ENCODE data around the gene ARMC7. TPM values are rescaled to one million over a fixed set of nuclear protein-coding genes. Genes with fewer than 3 reads are reported as not detected.

Gene ARMC7
- total and polyA plus RNA-seq, 2 of the 13 experiments (the other 11 are each of a cell fraction or from before 2014, with no cell fraction given): 3.9 to 4.2 TPM

DNA sequence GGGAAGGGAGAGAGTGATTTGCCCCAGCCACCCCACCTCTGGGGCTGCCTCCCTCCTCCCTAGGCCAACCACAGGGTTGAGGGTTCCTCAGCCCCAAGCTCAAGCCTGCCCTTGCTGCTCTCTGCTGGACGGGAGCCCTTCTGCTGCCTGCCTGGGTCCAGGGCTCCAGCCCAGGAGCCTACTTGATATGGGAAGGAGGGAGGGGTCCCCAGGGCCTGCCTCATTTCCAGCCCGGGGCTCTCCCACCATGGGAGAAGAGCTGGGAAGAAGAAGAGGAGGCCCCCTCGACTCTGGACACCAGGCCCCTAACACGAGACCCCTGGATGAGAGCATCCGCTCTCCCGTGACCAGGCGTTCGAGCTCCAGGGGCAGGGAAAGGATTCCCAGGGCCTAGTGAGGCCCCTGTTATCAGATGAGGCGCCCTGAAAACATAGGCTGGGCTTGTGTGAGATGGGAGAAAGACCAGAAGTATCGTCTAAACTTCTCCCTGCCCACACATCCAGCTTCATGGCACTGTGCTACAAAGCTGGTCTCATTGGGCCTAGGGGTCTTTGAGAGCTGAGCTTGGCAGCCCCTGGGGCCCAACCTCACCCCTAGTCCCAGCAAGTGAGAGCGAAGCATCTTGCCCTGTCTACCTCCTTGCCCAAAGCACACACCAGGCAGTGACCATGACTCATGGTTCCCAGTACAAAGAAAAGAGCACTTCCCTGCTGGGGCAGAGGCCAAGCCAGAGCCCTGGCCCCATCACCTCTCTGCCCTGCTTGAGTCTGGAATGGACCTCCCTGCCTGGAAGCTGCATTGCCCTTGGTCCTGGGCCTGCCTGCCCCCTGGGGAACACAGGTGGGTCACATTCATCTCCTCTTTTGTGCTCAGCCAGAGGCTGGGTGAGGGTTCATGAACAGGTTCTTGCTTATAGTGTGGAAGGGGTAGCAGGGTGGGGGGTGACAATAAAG, 21.0 kb upstream of the ARMC7 start (continued):
- TF ChIP-seq, protein P1, sequence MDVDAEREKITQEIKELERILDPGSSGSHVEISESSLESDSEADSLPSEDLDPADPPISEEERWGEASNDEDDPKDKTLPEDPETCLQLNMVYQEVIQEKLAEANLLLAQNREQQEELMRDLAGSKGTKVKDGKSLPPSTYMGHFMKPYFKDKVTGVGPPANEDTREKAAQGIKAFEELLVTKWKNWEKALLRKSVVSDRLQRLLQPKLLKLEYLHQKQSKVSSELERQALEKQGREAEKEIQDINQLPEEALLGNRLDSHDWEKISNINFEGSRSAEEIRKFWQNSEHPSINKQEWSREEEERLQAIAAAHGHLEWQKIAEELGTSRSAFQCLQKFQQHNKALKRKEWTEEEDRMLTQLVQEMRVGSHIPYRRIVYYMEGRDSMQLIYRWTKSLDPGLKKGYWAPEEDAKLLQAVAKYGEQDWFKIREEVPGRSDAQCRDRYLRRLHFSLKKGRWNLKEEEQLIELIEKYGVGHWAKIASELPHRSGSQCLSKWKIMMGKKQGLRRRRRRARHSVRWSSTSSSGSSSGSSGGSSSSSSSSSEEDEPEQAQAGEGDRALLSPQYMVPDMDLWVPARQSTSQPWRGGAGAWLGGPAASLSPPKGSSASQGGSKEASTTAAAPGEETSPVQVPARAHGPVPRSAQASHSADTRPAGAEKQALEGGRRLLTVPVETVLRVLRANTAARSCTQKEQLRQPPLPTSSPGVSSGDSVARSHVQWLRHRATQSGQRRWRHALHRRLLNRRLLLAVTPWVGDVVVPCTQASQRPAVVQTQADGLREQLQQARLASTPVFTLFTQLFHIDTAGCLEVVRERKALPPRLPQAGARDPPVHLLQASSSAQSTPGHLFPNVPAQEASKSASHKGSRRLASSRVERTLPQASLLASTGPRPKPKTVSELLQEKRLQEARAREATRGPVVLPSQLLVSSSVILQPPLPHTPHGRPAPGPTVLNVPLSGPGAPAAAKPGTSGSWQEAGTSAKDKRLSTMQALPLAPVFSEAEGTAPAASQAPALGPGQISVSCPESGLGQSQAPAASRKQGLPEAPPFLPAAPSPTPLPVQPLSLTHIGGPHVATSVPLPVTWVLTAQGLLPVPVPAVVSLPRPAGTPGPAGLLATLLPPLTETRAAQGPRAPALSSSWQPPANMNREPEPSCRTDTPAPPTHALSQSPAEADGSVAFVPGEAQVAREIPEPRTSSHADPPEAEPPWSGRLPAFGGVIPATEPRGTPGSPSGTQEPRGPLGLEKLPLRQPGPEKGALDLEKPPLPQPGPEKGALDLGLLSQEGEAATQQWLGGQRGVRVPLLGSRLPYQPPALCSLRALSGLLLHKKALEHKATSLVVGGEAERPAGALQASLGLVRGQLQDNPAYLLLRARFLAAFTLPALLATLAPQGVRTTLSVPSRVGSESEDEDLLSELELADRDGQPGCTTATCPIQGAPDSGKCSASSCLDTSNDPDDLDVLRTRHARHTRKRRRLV (CRISPR knock-in tag; IDR thresholded peaks at IDR 0.05): 0 out of 2 replicates have a peak, but pooled peaks have one; percentile 55
- TF ChIP-seq ZNF451 (CRISPR knock-in tag; IDR thresholded peaks at IDR 0.05) (0 out of 2 replicates have a peak, but pooled peaks have one; percentile 16), THAP11 (CRISPR knock-in tag; IDR thresholded peaks at IDR 0.05) (no peak), SNAI1 (CRISPR knock-in tag; IDR thresholded peaks at IDR 0.05; ENCODE audit: borderline replicate concordance) (0 out of 2 replicates have a peak, but pooled peaks have one; percentile 46), ZNF549 (CRISPR knock-in tag; IDR thresholded peaks at IDR 0.05) (no peak), TRIM22 (IDR thresholded peaks at IDR 0.05) (no peak), ZBTB4 (CRISPR knock-in tag; IDR thresholded peaks at IDR 0.05; ENCODE audit: borderline replicate concordance) (0 out of 2 replicates have a peak, but pooled peaks have one; percentile 30), ZNF224 (CRISPR knock-in tag; IDR thresholded peaks at IDR 0.05) (0 out of 2 replicates have a peak, but pooled peaks have one; percentile 41), TRIM24 (CRISPR knock-in tag; IDR thresholded peaks at IDR 0.05) (no peak), HNRNPL (IDR thresholded peaks at IDR 0.05; ENCODE audit: low read depth, low read length) (0 out of 2 replicates have a peak, but pooled peaks have one; percentile 27)
- TF ChIP-seq, protein P2, sequence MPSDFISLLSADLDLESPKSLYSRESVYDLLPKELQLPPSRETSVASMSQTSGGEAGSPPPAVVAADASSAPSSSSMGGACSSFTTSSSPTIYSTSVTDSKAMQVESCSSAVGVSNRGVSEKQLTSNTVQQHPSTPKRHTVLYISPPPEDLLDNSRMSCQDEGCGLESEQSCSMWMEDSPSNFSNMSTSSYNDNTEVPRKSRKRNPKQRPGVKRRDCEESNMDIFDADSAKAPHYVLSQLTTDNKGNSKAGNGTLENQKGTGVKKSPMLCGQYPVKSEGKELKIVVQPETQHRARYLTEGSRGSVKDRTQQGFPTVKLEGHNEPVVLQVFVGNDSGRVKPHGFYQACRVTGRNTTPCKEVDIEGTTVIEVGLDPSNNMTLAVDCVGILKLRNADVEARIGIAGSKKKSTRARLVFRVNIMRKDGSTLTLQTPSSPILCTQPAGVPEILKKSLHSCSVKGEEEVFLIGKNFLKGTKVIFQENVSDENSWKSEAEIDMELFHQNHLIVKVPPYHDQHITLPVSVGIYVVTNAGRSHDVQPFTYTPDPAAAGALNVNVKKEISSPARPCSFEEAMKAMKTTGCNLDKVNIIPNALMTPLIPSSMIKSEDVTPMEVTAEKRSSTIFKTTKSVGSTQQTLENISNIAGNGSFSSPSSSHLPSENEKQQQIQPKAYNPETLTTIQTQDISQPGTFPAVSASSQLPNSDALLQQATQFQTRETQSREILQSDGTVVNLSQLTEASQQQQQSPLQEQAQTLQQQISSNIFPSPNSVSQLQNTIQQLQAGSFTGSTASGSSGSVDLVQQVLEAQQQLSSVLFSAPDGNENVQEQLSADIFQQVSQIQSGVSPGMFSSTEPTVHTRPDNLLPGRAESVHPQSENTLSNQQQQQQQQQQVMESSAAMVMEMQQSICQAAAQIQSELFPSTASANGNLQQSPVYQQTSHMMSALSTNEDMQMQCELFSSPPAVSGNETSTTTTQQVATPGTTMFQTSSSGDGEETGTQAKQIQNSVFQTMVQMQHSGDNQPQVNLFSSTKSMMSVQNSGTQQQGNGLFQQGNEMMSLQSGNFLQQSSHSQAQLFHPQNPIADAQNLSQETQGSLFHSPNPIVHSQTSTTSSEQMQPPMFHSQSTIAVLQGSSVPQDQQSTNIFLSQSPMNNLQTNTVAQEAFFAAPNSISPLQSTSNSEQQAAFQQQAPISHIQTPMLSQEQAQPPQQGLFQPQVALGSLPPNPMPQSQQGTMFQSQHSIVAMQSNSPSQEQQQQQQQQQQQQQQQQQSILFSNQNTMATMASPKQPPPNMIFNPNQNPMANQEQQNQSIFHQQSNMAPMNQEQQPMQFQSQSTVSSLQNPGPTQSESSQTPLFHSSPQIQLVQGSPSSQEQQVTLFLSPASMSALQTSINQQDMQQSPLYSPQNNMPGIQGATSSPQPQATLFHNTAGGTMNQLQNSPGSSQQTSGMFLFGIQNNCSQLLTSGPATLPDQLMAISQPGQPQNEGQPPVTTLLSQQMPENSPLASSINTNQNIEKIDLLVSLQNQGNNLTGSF (CRISPR knock-in tag; IDR thresholded peaks at IDR 0.05): 0 out of 2 replicates have a peak, but pooled peaks have one; percentile 24
